HL-60 (cell line): ENCODE measurements around the gene KY.

Experiments
- CTCF ChIP-seq: IDR thresholded peaks from one replicate; pipeline ENCODE4 v1.5.1; 2011; ENCODE audit warnings: low read length, control low read depth, inconsistent platforms; ENCODE audit not compliant: insufficient read depth
- GABPA ChIP-seq: IDR thresholded peaks from 2 replicates; pipeline ENCODE4 v1.6.1; 2012; ENCODE audit warnings: low read depth
- POLR2AphosphoS5 ChIP-seq: IDR thresholded peaks from 2 replicates; pipeline ENCODE4 v1.6.1; 2012; ENCODE audit warnings: low read depth
- REST ChIP-seq: IDR thresholded peaks from 2 replicates; pipeline ENCODE4 v1.6.1; 2012; ENCODE audit warnings: low read depth; ENCODE audit not compliant: insufficient replicate concordance
- SPI1 ChIP-seq: IDR thresholded peaks from 2 replicates; pipeline ENCODE4 v1.6.1; 2012; ENCODE audit warnings: low read depth, mild to moderate bottlenecking, borderline replicate concordance

GRCh38 chr3:134675726-134676256, 25.0 kb upstream of the KY start:
- TF ChIP-seq CTCF (no peak), POLR2AphosphoS5 (no peak), REST (no peak), GABPA (no peak), SPI1 (no peak)
